ENCODE results near the gene PERM1. TPM values are rescaled to one million over a fixed set of nuclear protein-coding genes. Genes with fewer than 3 reads are reported as not detected.
A peak's percentile ranks its signal among the peaks of the same experiment; 100 is the strongest.

PERM1 gene
- total and polyA plus RNA-seq, 2 of the 13 experiments (the other 11 are each of a cell fraction or from before 2014, with no cell fraction given): 0.04 to 0.29 TPM

GRCh38 chr1:965526-966134, 16.3 kb downstream of the PERM1 start:
- DNase-seq (ENCODE audit: low spot score) (no peak), ATAC-seq (no peak), FAIRE-seq (no peak)
- intact Hi-C loops (cut with micrococcal nuclease; ENCODE audit: unreplicated experiment): no loop called here
- TF ChIP-seq PCBP1 (IDR thresholded peaks at IDR 0.05; ENCODE audit: borderline replicate concordance, low read depth, low read length): peak; percentile 79; the same call in 1 of the 2 replicates
- TF ChIP-seq SOX13 (IDR thresholded peaks at IDR 0.05): no peak
- TF ChIP-seq SOX13 (CRISPR knock-in tag; conservative IDR thresholded peaks at IDR 0.05 in 1 of 2, IDR thresholded peaks at IDR 0.05 in 1 of 2): no peak
- no peak for TF ChIP-seq MAF1 (CRISPR knock-in tag; IDR thresholded peaks at IDR 0.05; ENCODE audit: borderline replicate concordance)
- TF ChIP-seq, protein P1, sequence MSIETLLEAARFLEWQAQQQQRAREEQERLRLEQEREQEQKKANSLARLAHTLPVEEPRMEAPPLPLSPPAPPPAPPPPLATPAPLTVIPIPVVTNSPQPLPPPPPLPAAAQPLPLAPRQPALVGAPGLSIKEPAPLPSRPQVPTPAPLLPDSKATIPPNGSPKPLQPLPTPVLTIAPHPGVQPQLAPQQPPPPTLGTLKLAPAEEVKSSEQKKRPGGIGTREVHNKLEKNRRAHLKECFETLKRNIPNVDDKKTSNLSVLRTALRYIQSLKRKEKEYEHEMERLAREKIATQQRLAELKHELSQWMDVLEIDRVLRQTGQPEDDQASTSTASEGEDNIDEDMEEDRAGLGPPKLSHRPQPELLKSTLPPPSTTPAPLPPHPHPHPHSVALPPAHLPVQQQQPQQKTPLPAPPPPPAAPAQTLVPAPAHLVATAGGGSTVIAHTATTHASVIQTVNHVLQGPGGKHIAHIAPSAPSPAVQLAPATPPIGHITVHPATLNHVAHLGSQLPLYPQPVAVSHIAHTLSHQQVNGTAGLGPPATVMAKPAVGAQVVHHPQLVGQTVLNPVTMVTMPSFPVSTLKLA (IDR thresholded peaks at IDR 0.05): peak; percentile 65
- TF ChIP-seq PITX1 (CRISPR knock-in tag; IDR thresholded peaks at IDR 0.05): no peak
- H3K4me2 ChIP-seq (ENCODE audit: low read depth, low read length): peak overlapping the region; percentile 78
- H3K36me3 ChIP-seq (replicated peaks in 1 of 2; ENCODE audit: control insufficient read depth in 1 of 2, insufficient read depth in 2 of 2, low read length in 2 of 2): peaks cover 0 to 6% of the 10 kb centered on the region in 2 experiments; a peak in 1 of 5 replicates
- BruUV-seq (replicated peaks): no TSS peak
- ChIA-PET POLR2A (interaction anchor here (2.7 kb wide), 1 partner anchor 11 kb away, joined by 11 read pairs; no protein-coding TSS in a partner anchor), CTCF (ENCODE audit: low intra/inter-chr PET ratio, low total read pairs) (interaction anchor here (0.8 kb wide), 1 partner anchor 10 kb away, joined by 3 read pairs; no protein-coding TSS in a partner anchor)
- no peaks in the 10 kb centered on the region for H4K20me1 ChIP-seq (ENCODE audit: insufficient read depth, low read length)
- WGBS (ENCODE audit: low lambda C conversion rate): 97% methylated on average over 6 of the region's 26 CpGs
- H3K27me3 ChIP-seq (ENCODE audit: control insufficient read depth in 1 of 2, insufficient read depth in 2 of 2, low read length in 2 of 2): no peaks in the 10 kb centered on the region; a peak in 1 of 5 replicates
- peaks cover 31% of the 10 kb centered on the region for H3K4me1 ChIP-seq (ENCODE audit: insufficient read depth, low read length)
- no peaks in the 10 kb centered on the region for H3K79me2 ChIP-seq (ENCODE audit: insufficient read depth, low read length)
- no peak overlapping the region for H2AFZ ChIP-seq (ENCODE audit: low read length)
- no peaks in the 10 kb centered on the region for H3K9me3 ChIP-seq (ENCODE audit: low read length)
- in situ Hi-C loops (cut with HindIII; ENCODE audit: extremely low pct_ligation_motif_present, low pct_unique_long_range_greater_than_20kb): no loop called here
- no peak overlapping the region for H3K27ac ChIP-seq (ENCODE audit: extremely low read length, insufficient read depth, low read length)
- peak overlapping the region in 2 of 3 experiments; percentile 77 to 82; a peak in 3 of 6 replicates for H3K4me3 ChIP-seq (replicated peaks in 1 of 3; ENCODE audit: insufficient read depth in 1 of 3, low read depth in 2 of 3, low read length in 3 of 3)
- peak overlapping the region; percentile 64; the same call in 1 of the 2 replicates for H3K9ac ChIP-seq (ENCODE audit: insufficient read depth, low read depth, low read length)
